ENCODE results near the gene RAB26. TPM values are rescaled to one million over a fixed set of nuclear protein-coding genes. Genes with fewer than 3 reads are reported as not detected.
A peak's percentile ranks its signal among the peaks of the same experiment; 100 is the strongest.

RAB26 gene
- total and polyA plus RNA-seq, 2 of the 13 experiments (the other 11 are each of a cell fraction or from before 2014, with no cell fraction given): 0.86 to 3.6 TPM

GRCh38 chr16:2191446-2191706 is 43.0 kb downstream of the RAB26 start:
- ATAC-seq (no peak), FAIRE-seq (no peak), DNase-seq (ENCODE audit: low spot score) (no peak)
- H4K20me1 ChIP-seq (ENCODE audit: insufficient read depth, low read length): no peaks in the 10 kb centered on the region
- no peaks in the 10 kb centered on the region for H3K9me3 ChIP-seq (ENCODE audit: low read length)
- intact Hi-C loops (cut with micrococcal nuclease; ENCODE audit: unreplicated experiment): no loop called here
- ChIA-PET POLR2A (interaction anchor here (0.9 to 3.5 kb wide), 2 partner anchors 36 to 60 kb away, joined by 3 to 29 read pairs; partner anchors contain the start of genes ECI1 and TRAF7), CTCF (ENCODE audit: low intra/inter-chr PET ratio, low total read pairs) (no interaction called here)
- H3K4me1 ChIP-seq (ENCODE audit: insufficient read depth, low read length): peaks cover 53% of the 10 kb centered on the region
- H3K9ac ChIP-seq (ENCODE audit: insufficient read depth, low read depth, low read length): no peak overlapping the region
- no peaks in the 10 kb centered on the region for H3K79me2 ChIP-seq (ENCODE audit: insufficient read depth, low read length)
- WGBS (ENCODE audit: low lambda C conversion rate): 0% methylated on average over 1 of the region's 11 CpGs
- 0 out of 5 replicates have a peak, but pooled peaks cover 0 to 5% of the 10 kb centered on the region in 2 experiments for H3K27me3 ChIP-seq (ENCODE audit: control insufficient read depth in 1 of 2, insufficient read depth in 2 of 2, low read length in 2 of 2)
- no peaks in the 10 kb centered on the region for H3K36me3 ChIP-seq (replicated peaks in 1 of 2; ENCODE audit: control insufficient read depth in 1 of 2, insufficient read depth in 2 of 2, low read length in 2 of 2)
- no peak overlapping the region for H2AFZ ChIP-seq (ENCODE audit: low read length)
- H3K27ac ChIP-seq (ENCODE audit: extremely low read length, insufficient read depth, low read length): no peak overlapping the region
- in situ Hi-C loops (cut with HindIII; ENCODE audit: extremely low pct_ligation_motif_present, low pct_unique_long_range_greater_than_20kb): no loop called here
- no TSS peak for BruUV-seq (replicated peaks)
- peak overlapping the region; percentile 61; the same call in 1 of the 2 replicates for H3K4me2 ChIP-seq (ENCODE audit: low read depth, low read length)
- H3K4me3 ChIP-seq (replicated peaks in 1 of 3; ENCODE audit: insufficient read depth in 1 of 3, low read depth in 2 of 3, low read length in 3 of 3): peak overlapping the region in 1 of 3 experiments; percentile 45; a peak in 1 of 6 replicates
- TF ChIP-seq CTCF (CRISPR knock-in tag; IDR thresholded peaks at IDR 0.05): 0 out of 2 replicates have a peak, but pooled peaks have one; percentile 8
- no peak for TF ChIP-seq ZNF468 (CRISPR knock-in tag; IDR thresholded peaks at IDR 0.05)
- 0 out of 2 replicates have a peak, but pooled peaks have one; percentile 16 for TF ChIP-seq ZNF713 (CRISPR knock-in tag; IDR thresholded peaks at IDR 0.05)
- TF ChIP-seq RXRB (CRISPR knock-in tag; IDR thresholded peaks at IDR 0.05; ENCODE audit: borderline replicate concordance): no peak
- TF ChIP-seq ZNF562 (CRISPR knock-in tag; IDR thresholded peaks at IDR 0.05; ENCODE audit: borderline replicate concordance): no peak
- TF ChIP-seq ZNF687 (CRISPR knock-in tag; IDR thresholded peaks at IDR 0.05): no peak; the same call in 1 of the 2 replicates
- no peak for TF ChIP-seq ZNF101 (CRISPR knock-in tag; IDR thresholded peaks at IDR 0.05; ENCODE audit: borderline replicate concordance, low read depth)
- no peak for TF ChIP-seq ESRRA (CRISPR knock-in tag; IDR thresholded peaks at IDR 0.05; ENCODE audit: low read depth)
- TF ChIP-seq PRDM15 (CRISPR knock-in tag; IDR thresholded peaks at IDR 0.05): no peak
- no peak for TF ChIP-seq NONO (IDR thresholded peaks at IDR 0.05)
- no peak for TF ChIP-seq NONO (CRISPR knock-in tag; conservative IDR thresholded peaks at IDR 0.05)
- TF ChIP-seq ZBTB33 (CRISPR knock-in tag; IDR thresholded peaks at IDR 0.05): peak; percentile 78
- no peak for TF ChIP-seq NBN (conservative IDR thresholded peaks at IDR 0.05)
- no peak for TF ChIP-seq MAFG (CRISPR knock-in tag; IDR thresholded peaks at IDR 0.05)
